HCT116 (cell line): ENCODE measurements around the gene CUX1. TPM values are rescaled to one million over a fixed set of nuclear protein-coding genes. Genes with fewer than 3 reads are reported as not detected.
A peak's percentile ranks its signal among the peaks of the same experiment; 100 is the strongest.

Source experiments
- ATAC-seq: fragments of 200-7000 bp; cut with Tn5 transposase; 2 replicates; pipeline ENCODE4 v1.9.1; 2020; ENCODE audit warnings: mild to moderate bottlenecking, moderate library complexity
- BruUV-seq: library from RNA; stranded (reverse); fragments of 400-500 nt; replicated peaks from 2 replicates; lab custom pipeline; 2021; lab: Mats Ljungman, UMichigan
- CTCF ChIA-PET: fragments of 300-600 bp; sonication (Branson Sonifier 250); formaldehyde crosslinking; loops from one replicate; lab custom pipeline; 2021; ENCODE audit warnings: antibody characterized with exemption; lab: Charles Lee
- POLR2A ChIA-PET: fragments of 300-600, 350-600 bp; sonication (Branson Sonifier 250); formaldehyde crosslinking; loops from one replicate; lab custom pipeline; 2021; ENCODE audit warnings: antibody characterized with exemption; lab: Charles Lee
- RAD21 ChIA-PET, 2 experiments: fragments of 300-600 bp; sonication (Branson Sonifier 250); formaldehyde crosslinking; loops; one replicate each; lab custom pipeline; 2023; ENCODE audit warnings: low total read pairs in 2 of 2; ENCODE audit not compliant: uncharacterized antibody in 2 of 2, unreplicated experiment in 2 of 2, low non-redundant PET in 1 of 2; lab: Charles Lee
- DNase-seq: peaks from one replicate; pipeline ENCODE4 v3.0.0-alpha.2; 2010; ENCODE audit warnings: low read depth, low spot score
- H2AFZ ChIP-seq: fragments of 200-600 bp; shearing (Covaris generic), sonication (generic); 2 replicates; pipeline ENCODE4 v1.6.1; 2017; ENCODE audit warnings: low read depth, mixed run types, mixed read lengths, antibody characterized with exemption, low read length; ENCODE audit not compliant: poor library complexity, severe bottlenecking
- H3K27ac ChIP-seq: 2 replicates; pipeline ENCODE4 v1.5.1; 2012; ENCODE audit warnings: low read depth, low read length
- H3K27me3 ChIP-seq: fragments of 200-600 bp; sonication (generic); 2 replicates; pipeline ENCODE4 v1.6.1; 2016; ENCODE audit warnings: mixed run types, low read length, mixed read lengths; ENCODE audit not compliant: insufficient read depth
- H3K36me3 ChIP-seq, 2 experiments: fragments of 200-500 bp in 1 of 2; fragments of 200-600 bp in 1 of 2; sonication (Bioruptor generic) in 1 of 2; sonication (generic) in 1 of 2; 2 replicates each; pipeline versions ENCODE4 v1.5.1 to v1.6.1; 2014 to 2016; ENCODE audit warnings: low read length in 2 of 2, inconsistent platforms in 1 of 2, mixed read lengths in 1 of 2, mixed run types in 1 of 2; ENCODE audit not compliant: insufficient read depth in 2 of 2, control insufficient read depth in 1 of 2
- H3K4me1 ChIP-seq, 2 experiments: fragments of 200-600 bp in 1 of 2; sonication (generic) in 1 of 2; 2 replicates each; pipeline versions ENCODE4 v1.5.1 to v1.6.1; 2012 to 2017; ENCODE audit warnings: low read length in 2 of 2, inconsistent platforms in 1 of 2, mild to moderate bottlenecking in 1 of 2, mixed read lengths in 1 of 2, mixed run types in 1 of 2, moderate library complexity in 1 of 2; ENCODE audit not compliant: insufficient read depth in 2 of 2, control insufficient read depth in 1 of 2
- H3K4me2 ChIP-seq: fragments of 200-600 bp; sonication (generic); 2 replicates; pipeline ENCODE4 v1.6.1; 2017; ENCODE audit warnings: mixed run types, low read length, mixed read lengths
- H3K4me3 ChIP-seq, 2 experiments: fragments of 200-600 bp in 1 of 2; sonication (generic) in 1 of 2; replicated peaks in 1 of 2; 2 replicates each; pipeline ENCODE4 v1.5.1; 2011 to 2016; ENCODE audit warnings: low read length in 2 of 2, control low read depth in 1 of 2, low read depth in 1 of 2, mild to moderate bottlenecking in 1 of 2, mixed read lengths in 1 of 2, mixed run types in 1 of 2
- H3K79me2 ChIP-seq: fragments of 200-600 bp; sonication (generic); 2 replicates; pipeline ENCODE4 v1.6.1; 2017; ENCODE audit warnings: mild to moderate bottlenecking, mixed run types, low read length, moderate library complexity, mixed read lengths; ENCODE audit not compliant: insufficient read depth
- H3K9ac ChIP-seq: fragments of 200-600 bp; sonication (generic); 2 replicates; pipeline ENCODE4 v1.6.1; 2016; ENCODE audit warnings: low read length, mixed read lengths
- H3K9me2 ChIP-seq: fragments of 200-600 bp; sonication (generic), shearing (Covaris generic); 2 replicates; pipeline ENCODE4 v1.6.1; 2017; ENCODE audit warnings: mixed run types, mild to moderate bottlenecking, moderate library complexity; ENCODE audit not compliant: insufficient read depth
- H3K9me3 ChIP-seq, 2 experiments: fragments of 200-500 bp in 1 of 2; fragments of 200-600 bp in 1 of 2; sonication (Bioruptor generic) in 1 of 2; sonication (generic) in 1 of 2; 2 replicates each; pipeline ENCODE4 v1.6.1; 2014 to 2017; ENCODE audit warnings: low read length in 2 of 2, mixed read lengths in 2 of 2, inconsistent platforms in 1 of 2, low read depth in 1 of 2, mild to moderate bottlenecking in 1 of 2, mixed run types in 1 of 2, moderate library complexity in 1 of 2; ENCODE audit not compliant: control insufficient read depth in 1 of 2, insufficient read depth in 1 of 2
- H4K20me1 ChIP-seq: fragments of 200-600 bp; sonication (generic), shearing (Covaris generic); 2 replicates; pipeline ENCODE4 v1.6.1; 2017; ENCODE audit warnings: mixed run types, mild to moderate bottlenecking, moderate library complexity; ENCODE audit not compliant: insufficient read depth
- EGR1 ChIP-seq: IDR thresholded peaks from 2 replicates; pipeline ENCODE4 v1.6.1; 2012; ENCODE audit warnings: low read depth
- RAD21 ChIP-seq: IDR thresholded peaks from 2 replicates; pipeline ENCODE4 v1.6.1; 2012; ENCODE audit warnings: low read depth, mild to moderate bottlenecking
- SRF ChIP-seq: IDR thresholded peaks from 2 replicates; pipeline ENCODE4 v1.6.1; 2012; ENCODE audit warnings: low read depth
- ZFX ChIP-seq: fragments of 450-650 bp; IDR thresholded peaks from 2 replicates; pipeline ENCODE4 v1.6.1; 2017
- intact Hi-C: fragments of 100-400 bp; cut with micrococcal nuclease; formaldehyde crosslinking; loops from 2 replicates; pipeline ENCODE4 v1.10.0; 2022
- total RNA-seq: library from RNA; stranded (reverse); gene quantifications from one replicate; pipeline ENCODE4 v1.2.1, GENCODE V29; 2021; ENCODE audit not compliant: unreplicated experiment
- TF ChIP-seq, protein P1 (sequence below): IDR thresholded peaks from 2 replicates; pipeline ENCODE4 v1.6.1; 2012

CUX1 gene
- total RNA-seq, 1 experiment from 2014 or later = 68.9 TPM

DNA sequence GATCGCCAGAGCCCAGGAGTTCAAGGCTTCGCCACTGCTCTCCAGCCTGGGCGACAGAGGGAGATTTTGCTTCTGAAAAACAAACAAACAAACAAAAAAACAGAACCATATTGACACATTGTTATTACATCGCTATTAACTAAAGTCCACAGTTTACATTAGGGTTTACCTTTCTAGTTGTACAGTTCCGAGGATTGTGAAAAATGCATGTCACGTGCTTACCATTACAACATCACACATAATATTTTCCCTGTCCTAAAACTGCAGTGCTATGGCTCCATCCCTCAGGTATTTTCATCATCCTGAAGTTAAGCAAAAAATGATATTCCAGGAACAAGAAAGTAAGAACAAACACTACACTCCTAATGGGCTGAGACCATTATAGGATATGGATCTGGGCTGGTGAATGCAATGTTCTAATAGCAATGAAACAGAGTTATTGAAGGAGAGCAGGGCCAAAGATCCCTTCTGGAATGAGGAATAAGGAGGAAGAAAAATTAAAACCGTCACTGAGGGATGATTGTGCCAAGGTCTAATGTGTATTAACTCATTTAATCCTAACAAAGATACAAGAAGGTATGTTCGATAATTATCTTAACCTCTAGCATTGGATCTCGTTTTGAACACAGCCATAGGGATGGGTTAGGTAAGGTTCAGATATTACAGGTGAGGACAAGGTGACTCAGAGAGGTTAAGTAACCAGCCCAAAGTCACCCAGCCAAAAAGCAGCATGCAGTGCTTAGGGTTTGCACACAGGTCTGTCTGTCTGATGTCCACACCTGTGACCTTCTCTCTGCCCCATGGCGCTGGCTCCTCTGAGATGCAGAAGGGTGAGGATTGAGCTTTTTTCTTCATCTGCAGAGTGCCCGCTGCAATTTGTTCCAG lies 14.0 kb upstream of the CUX1 start:
- Histone ChIP-seq H3K9me2 (no peaks in the 10 kb centered on the region), H3K4me3 (no peak overlapping the region), H3K9me3 (no peaks in the 10 kb centered on the region), H3K9ac (no peak overlapping the region), H3K36me3 (no peaks in the 10 kb centered on the region), H4K20me1 (no peaks in the 10 kb centered on the region), H3K79me2 (no peaks in the 10 kb centered on the region), H3K27ac (no peak overlapping the region), H3K4me1 (peaks cover 6 to 11% of the 10 kb centered on the region in 2 experiments; a peak in 2 of 4 replicates)
- POLR2A ChIA-PET = no interaction called here
- no peak for DNase-seq
- no peak for ATAC-seq
- TF ChIP-seq RAD21 (no peak), SRF (no peak), EGR1 (no peak)
- TF ChIP-seq, protein P1, sequence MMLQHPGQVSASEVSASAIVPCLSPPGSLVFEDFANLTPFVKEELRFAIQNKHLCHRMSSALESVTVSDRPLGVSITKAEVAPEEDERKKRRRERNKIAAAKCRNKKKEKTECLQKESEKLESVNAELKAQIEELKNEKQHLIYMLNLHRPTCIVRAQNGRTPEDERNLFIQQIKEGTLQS = no peak
- TF ChIP-seq, all 23 proteins: peak for 0
- ChIA-PET RAD21 (no interaction called here), CTCF (no interaction called here)
- H2AFZ ChIP-seq = no peak overlapping the region
- 0 out of 2 replicates have a peak, but pooled peaks cover 2% of the 10 kb centered on the region for H3K27me3 ChIP-seq
- intact Hi-C loops = no loop called here
- no TSS peak for BruUV-seq
- H3K4me2 ChIP-seq = no peak overlapping the region

DNA sequence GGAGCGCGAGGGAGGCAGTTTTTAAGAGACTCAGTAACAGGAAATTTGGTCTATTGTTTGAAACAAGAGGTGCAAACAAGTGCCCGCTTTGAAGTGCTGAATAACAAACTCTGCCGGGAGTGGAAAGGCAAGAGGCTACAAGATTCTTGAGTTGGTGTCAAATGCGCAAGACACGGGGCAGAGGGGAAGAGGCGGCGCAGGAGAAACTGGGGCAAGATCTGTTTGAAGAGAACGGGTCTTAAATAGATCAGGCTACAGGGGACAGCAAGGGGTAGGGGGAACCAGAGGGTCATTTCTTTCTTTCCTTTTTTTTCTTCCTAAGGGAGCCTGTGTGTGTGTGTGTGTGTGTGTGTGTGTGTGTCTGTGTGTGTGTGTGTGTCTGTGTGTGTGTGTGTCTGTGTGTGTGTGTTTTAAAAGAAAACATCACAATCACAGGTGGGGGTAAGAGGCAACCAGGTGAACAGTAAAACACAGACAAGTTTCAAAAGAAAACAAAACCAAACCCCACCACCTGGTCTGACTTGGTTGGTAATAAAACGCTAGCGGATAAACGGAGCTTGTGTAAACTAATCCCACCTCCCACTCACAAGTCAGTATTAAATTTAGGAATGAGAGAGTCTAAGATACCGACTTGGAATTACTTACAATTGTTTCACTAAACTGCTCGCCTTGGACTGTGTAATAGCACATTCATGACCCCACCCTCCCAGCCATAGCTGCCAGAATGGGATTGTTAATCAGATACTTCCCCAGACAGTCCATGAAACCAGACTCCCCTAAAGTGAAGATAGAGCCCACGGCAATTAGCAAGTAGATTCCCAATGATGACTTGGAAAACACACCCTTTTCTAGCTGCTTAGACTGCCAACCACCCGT lies 13.1 kb upstream of the CUX1 start:
- BruUV-seq = no TSS peak
- Histone ChIP-seq H4K20me1 (no peaks in the 10 kb centered on the region), H3K4me3 (peak overlapping the region; percentile 21 to 39), H3K27me3 (0 out of 2 replicates have a peak, but pooled peaks cover 2% of the 10 kb centered on the region), H3K27ac (no peak overlapping the region), H3K9me3 (no peaks in the 10 kb centered on the region), H3K9me2 (no peaks in the 10 kb centered on the region), H3K4me2 (peak overlapping the region; percentile 60), H3K4me1 (peaks cover 6 to 12% of the 10 kb centered on the region in 2 experiments; a peak in 2 of 4 replicates), H2AFZ (peak overlapping the region; percentile 88), H3K79me2 (no peaks in the 10 kb centered on the region), H3K36me3 (no peaks in the 10 kb centered on the region), H3K9ac (no peak overlapping the region)
- ATAC-seq (peak; percentile 38), DNase-seq (no peak)
- ChIA-PET CTCF (interaction anchor here (1.0 to 1.1 kb wide), 2 partner anchors 9 to 10 kb away, joined by 4 to 5 read pairs; no protein-coding TSS in a partner anchor), RAD21 (no interaction called here), POLR2A (interaction anchor here (1.5 kb wide), 1 partner anchor 10 kb away, joined by 6 read pairs; no protein-coding TSS in a partner anchor)
- intact Hi-C loops = no loop called here
- TF ChIP-seq ZFX = no peak
